HG02642 (cell line): Measurements from ENCODE around the gene RNASE2.
"Not testable (repeated sequence)": the region's sequence is repeated elsewhere in the genome, so short reads cannot be mapped to it uniquely, and the experiment has no call there.

Experiments
- ATAC-seq: cut with Tn5 transposase; IDR thresholded peaks from one replicate; pipeline ENCODE4 v1.9.1; 2021; ENCODE audit warnings: mild to moderate bottlenecking; ENCODE audit not compliant: unreplicated experiment, poor library complexity

The RNASE2 gene

GRCh38 chr14:20980906-20981305 lies 25.6 kb downstream of the RNASE2 start:
- no peak for ATAC-seq

GRCh38 chr14:20982646-20983369 lies 27.5 kb downstream of the RNASE2 start:
- ATAC-seq = no peak

- ATAC-seq = not testable (repeated sequence)
These were observed 30.4 kb downstream of the RNASE2 start for GRCh38 chr14:20985650-20986049.

- no peak for ATAC-seq
These were observed 31.5 kb downstream of the RNASE2 start for GRCh38 chr14:20986811-20987210.

- no peak for ATAC-seq
These were observed 33.6 kb downstream of the RNASE2 start for GRCh38 chr14:20988717-20989470.

GRCh38 chr14:20989471-20989786 lies 34.1 kb downstream of the RNASE2 start:
- no peak for ATAC-seq

- ATAC-seq = peak; percentile 97
These were observed 34.7 kb downstream of the RNASE2 start, which contains the start of gene METTL17 for GRCh38 chr14:20989787-20990600. TSS of gene METTL17 (plus strand) at chr14:20989980. CDS start at chr14:20990003, 23 bp downstream.

- ATAC-seq = no peak
These were observed 41.2 kb downstream of the RNASE2 start for GRCh38 chr14:20996521-20996920.

- no peak for ATAC-seq
These were observed 41.8 kb downstream of the RNASE2 start for GRCh38 chr14:20997115-20997514.

GRCh38 chr14:20997564-20997963 lies 42.3 kb downstream of the RNASE2 start:
- ATAC-seq = no peak

- ATAC-seq = no peak
These were observed 42.9 kb downstream of the RNASE2 start for GRCh38 chr14:20998139-20998538.

- no peak for ATAC-seq
These were observed 43.5 kb downstream of the RNASE2 start, which contains the start of gene SLC39A2 for GRCh38 chr14:20998674-20999366. TSS of gene SLC39A2 (plus strand) at chr14:20999293. CDS start at chr14:20999447, 154 bp downstream.

GRCh38 chr14:20999591-20999990 lies 44.3 kb downstream of the RNASE2 start:
- no peak for ATAC-seq

GRCh38 chr14:21001218-21001617 lies 45.9 kb downstream of the RNASE2 start:
- ATAC-seq = no peak

- no peak for ATAC-seq
These were observed 48.6 kb downstream of the RNASE2 start for GRCh38 chr14:21003788-21004346.
